Hypothalamus (tissue), 51 donors: ENCODE results near the gene LRRC53.

Experiments used
- DNase-seq, 51 donors: peaks; one replicate each; lab custom pipeline; 2025; lab: John Stamatoyannopoulos, UW

The LRRC53 gene

DNA sequence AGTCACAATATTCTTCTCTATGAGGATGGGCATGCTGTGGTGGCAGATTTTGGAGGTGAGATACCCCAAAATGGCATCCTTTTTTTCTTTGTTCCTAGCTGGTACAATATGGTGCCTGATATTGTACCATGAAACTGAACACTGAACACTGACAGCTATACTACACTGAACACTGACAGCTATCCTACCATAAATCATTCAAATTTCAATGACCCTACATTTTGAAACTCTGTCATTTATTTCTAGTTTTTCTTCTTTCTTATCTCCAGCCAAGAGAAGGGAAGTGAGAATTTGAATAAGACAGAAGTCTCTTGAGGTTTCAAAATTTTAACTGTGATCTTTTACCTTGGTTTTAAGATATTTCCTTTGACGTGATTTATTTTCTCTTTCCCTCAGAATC lies 76.3 kb downstream of the LRRC53 start:
- no peak for DNase-seq

DNA sequence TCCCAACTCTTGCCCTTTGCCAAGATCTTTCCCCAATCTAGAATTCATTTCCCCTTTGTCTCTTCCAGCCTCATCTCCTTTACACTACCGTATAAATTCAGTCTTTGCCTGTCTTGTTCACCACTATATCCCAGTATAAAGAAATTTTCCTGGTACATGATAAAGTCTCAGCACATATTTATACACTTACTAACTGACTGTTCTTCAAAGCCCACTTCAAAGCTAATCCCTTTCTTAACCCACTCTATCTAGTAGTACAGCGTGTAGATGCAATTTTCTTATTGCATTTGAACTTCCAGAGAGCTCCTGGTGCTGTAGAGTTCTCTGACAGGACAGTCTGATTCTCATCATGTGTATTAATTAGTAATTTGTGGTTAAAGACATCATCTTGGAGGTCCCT lies 78.1 kb downstream of the LRRC53 start:
- DNase-seq: no peak

DNA sequence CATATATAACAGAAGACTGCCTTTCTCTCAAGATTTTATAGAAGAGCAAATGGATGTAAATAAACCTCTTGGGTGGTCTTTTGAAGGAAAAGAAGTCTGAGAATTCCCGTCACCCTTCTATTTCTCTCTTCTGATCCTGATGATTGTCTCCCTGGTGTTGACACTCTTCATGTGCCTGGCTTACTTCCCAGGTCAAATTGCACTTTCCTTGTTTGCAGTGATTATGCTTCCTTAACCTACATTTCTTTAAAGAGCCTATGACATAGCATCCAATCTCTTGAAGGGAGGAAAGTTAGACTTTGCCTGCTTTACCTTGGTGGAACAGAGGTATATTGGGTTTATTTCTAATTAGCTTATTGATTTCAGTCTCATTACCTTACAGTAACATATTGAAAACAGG lies 80.1 kb downstream of the LRRC53 start:
- no peak for DNase-seq

DNA sequence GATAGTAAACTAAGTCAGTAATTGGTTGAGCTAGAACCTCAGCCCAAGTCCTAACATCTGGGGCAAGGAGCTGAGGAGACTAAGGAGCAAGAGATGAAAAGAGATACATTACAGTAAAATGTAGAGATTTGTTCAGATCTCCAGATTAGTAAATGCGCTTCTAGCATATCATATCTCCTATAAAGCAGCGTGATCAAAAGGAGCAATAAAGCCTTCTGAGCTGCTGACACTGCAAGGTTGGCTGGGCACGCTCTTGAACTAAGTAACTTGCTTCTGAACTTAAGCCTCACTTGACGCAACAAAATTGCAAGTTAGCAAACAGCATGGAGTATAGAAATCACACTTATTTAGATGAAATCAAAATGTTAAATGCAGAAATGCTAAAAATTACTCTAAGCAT lies 80.9 kb downstream of the LRRC53 start:
- no peak for DNase-seq

DNA sequence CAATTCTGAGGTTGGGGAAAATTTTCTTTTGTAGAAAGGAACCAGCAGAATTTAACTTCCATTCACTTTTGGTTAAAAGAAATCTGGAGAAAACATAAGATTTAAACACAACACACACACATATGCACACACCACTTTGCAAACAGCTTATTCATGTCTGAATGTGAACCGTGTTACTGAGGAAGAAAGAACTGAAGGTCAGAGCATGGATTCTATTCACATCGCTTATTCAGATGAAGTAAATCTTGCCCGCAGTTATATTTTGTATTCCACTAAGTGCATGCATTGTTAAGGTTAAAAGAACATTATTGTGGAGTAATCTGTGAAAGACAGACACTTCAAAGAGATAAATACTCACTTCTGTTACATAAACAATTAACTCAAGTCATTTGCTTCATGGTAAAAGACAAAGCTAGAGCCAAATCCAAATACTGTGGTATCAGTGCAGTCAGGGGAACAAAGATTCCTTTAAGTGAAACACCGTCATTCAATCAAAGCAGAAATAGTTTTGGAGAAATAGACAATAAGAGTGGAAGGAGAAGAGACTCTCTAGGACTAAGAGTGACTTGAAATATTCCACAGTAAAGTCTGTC lies 82.0 kb downstream of the LRRC53 start:
- peak in 1 of 51 donors; percentile 18 for DNase-seq

DNA sequence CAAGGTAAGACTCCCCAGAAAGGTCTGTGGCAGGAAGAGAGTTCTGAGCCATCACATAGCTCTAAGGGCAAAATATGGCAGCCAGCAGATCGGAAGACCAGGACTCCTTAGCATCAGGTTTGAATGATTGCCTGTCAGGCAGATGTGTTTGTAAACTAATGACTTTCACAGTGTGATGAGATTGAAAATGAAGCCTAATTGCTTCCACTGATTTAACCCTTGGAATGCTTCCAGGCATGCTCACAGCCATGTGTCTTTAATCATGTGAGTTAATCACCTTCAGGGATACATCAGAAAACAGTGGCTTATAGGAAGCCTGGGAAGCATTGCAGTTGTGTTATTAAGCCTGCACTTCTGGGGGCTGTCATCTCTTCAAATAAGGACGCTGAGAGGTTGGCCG lies 82.8 kb downstream of the LRRC53 start:
- no peak for DNase-seq

DNA sequence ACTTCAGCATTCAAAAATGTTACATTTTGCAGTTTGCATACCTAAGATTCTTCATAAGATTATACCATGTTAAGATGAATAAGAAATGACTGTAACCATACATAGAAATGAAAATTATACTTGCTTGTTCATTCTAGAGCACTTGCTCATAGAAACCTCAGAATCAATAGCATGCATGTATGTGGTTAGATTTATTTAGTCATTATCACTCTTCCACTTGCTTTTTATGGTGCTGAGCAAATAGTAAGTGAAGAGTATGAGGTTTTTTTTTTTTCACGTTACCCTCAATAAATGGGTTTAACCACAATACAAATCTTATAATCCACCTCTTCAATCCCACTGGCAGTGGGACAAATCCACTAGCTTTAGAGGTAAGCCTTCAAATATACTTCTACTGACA lies 84.7 kb downstream of the LRRC53 start:
- DNase-seq: no peak

DNA sequence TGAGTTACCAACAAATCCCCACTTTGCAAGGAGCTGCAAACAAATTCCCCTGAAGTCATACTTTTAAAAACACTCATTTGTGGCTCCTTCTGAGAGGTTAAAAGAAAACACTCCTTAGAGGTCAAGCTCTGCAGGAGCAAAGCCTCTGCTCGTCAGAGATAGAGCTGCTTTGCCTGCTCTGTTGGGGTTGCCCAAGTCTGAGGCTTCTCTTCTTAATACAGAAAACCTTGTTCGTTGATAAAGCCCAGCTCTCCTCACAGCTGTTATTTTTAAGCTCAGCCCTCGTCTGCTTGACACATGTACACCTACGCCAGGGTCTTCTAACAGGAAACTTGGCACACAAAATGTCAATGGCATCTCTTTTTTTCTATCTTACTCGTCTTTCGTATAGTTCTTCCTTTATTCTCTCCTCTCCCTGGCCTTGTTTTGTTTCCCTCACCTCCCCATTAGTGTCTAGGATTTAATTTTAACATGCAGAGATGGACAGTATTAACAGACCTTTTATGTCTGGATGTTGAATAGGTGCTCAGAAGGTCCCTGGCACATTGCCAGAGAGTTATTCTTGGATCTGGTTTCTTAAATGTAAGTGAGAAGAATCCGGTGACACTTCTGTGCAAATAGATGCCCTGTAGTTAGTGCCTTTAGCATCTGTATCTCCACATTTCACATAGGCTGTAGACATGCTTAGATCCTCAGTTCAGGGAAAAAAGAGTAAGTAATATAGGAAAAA lies 86.0 kb downstream of the LRRC53 start:
- peak in 2 of 51 donors; percentile 0 to 9 for DNase-seq

DNA sequence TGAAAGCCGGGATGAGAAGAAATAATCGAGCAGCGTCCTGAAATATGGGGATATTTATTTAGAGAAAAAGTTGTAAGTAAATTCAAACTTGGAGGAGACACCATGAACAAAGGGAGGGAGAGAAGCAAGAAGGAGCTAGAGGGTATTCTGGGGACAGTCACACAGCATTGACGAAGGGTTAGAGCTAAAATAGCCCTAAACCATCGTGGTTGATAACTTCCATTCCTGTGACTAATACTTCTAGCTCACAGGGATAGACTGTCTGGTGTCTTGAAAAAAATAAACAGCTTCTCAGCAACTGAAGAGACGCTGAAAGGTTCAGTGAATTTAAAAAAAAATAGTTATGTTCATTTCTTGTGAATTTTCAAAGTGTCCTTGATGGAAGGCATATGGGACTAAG lies 86.7 kb downstream of the LRRC53 start:
- DNase-seq: no peak

DNA sequence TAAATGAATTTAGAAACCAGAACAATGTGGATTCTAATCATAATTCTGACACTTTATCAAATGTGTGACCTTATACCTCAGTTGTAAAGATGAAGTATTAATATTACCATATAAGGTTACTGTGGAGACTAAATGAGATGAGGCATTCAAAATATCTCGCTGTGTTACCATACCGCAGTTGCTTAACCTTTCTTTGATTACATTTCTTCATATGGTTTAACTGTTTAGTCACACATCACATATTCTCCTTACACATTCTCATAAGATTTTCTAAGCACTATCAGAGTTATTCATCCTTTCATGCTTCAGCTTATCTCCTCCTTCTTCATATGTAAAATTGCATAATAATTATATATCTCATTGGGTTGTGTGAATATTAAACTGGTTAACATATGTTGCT lies 88.9 kb downstream of the LRRC53 start:
- DNase-seq: no peak

DNA sequence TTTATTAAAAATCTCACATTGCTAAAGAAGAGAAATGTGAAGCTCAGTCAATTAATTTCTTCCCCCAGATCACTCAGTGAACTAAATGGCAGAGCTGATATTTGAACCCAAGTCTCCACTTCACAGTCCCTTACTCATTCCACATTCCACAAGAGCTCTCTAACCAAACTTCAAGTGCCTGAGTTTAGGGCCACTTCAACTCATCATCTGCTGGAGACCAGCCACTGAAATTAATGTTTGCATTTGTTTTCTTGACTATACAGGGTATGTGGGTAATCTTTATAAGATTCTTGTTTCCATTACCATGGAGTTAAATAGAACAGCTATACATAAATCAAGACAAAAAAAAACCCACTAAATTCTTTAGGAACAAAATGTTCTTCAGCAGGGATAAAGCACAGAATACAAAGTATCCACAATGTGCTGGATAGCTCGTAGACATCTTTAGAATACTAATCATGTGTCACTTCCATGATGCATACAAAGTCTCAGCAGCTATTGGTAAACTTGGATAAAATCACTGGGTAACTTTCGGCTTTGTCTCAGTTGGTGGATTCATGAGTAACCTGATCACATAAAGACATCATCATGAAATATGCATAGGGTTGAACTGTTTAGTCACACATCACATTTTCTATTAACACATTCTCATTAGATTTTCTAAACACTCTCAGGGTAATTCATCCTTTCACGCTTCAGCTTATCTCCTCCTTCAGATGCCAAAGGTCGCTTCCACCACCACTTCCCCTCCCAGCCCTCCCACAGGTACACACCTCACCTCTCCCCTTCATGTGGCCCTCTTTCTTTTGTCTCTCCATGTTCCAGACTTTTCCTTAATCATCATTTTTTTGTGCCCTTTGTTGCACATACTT lies 89.8 kb downstream of the LRRC53 start:
- no peak for DNase-seq

DNA sequence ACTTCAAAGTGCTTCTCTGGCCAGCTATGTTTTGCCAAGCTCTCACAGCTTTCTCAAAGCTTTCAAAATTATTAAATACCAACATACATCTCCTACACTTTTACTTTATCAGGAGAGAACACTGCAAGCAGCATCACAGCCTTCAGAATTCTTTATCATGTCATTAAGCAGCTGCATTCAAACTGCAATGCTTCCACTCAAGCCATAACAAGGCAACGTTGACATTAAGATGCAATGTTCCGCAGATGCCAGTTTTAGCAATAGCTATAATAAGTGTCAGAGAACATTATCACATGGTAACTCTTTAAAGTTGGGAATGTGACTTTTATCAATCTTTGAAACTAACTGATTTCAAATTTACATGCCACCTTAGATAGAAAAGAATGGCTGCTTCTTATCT lies 91.9 kb downstream of the LRRC53 start:
- DNase-seq: no peak
